SU-DHL-6 (cell line): ENCODE measurements around the gene PHLDA1.

Experiments used
- H2AFZ ChIP-seq: fragments of 200-600 bp; sonication (generic); 2 replicates; pipeline ENCODE4 v1.6.1; 2014; ENCODE audit warnings: low read depth, mild to moderate bottlenecking, moderate library complexity, mixed read lengths, antibody characterized with exemption, low read length; ENCODE audit not compliant: severe bottlenecking
- H3F3A ChIP-seq: fragments of 200-600 bp; shearing (Covaris generic); 2 replicates; pipeline ENCODE4 v1.6.0; 2016; ENCODE audit warnings: antibody characterized with exemption, mild to moderate bottlenecking; ENCODE audit not compliant: insufficient read depth
- H3K27ac ChIP-seq: fragments of 200-600 bp; sonication (generic); 2 replicates; pipeline ENCODE4 v1.5.1; 2016; ENCODE audit warnings: low read depth, mild to moderate bottlenecking, low read length, moderate library complexity, mixed read lengths
- H3K27me3 ChIP-seq: fragments of 200-600 bp; sonication (generic), shearing (Covaris generic); 2 replicates; pipeline ENCODE4 v1.6.0; 2014; ENCODE audit warnings: mild to moderate bottlenecking, low read length
- H3K36me3 ChIP-seq: fragments of 200-600 bp; sonication (generic); 2 replicates; pipeline ENCODE4 v1.6.1; 2014; ENCODE audit warnings: mild to moderate bottlenecking, low read length, mixed read lengths
- H3K4me2 ChIP-seq: fragments of 300-600, 200-600 bp; shearing (Covaris generic), sonication (generic); 2 replicates; pipeline ENCODE4 v1.6.0; 2014; ENCODE audit warnings: low read length, low read depth, mild to moderate bottlenecking; ENCODE audit not compliant: poor library complexity, severe bottlenecking
- H3K4me3 ChIP-seq: fragments of 200-600 bp; sonication (generic); 2 replicates; pipeline ENCODE4 v1.5.1; 2014; ENCODE audit warnings: antibody characterized with exemption, low read length, mild to moderate bottlenecking, mixed read lengths; ENCODE audit not compliant: insufficient read depth, poor library complexity, severe bottlenecking
- H3K79me2 ChIP-seq: fragments of 200-600 bp; sonication (generic); 2 replicates; pipeline ENCODE4 v1.6.1; 2014; ENCODE audit warnings: mild to moderate bottlenecking, low read length, moderate library complexity; ENCODE audit not compliant: insufficient read depth
- H3K9ac ChIP-seq: fragments of 200-600 bp; sonication (generic); 2 replicates; pipeline ENCODE4 v1.7.0; 2014; ENCODE audit warnings: mild to moderate bottlenecking, low read length
- H3K9me2 ChIP-seq: fragments of 200-600 bp; sonication (generic); replicated peaks from 2 replicates; pipeline ENCODE4 v1.6.1; 2014; ENCODE audit warnings: low read length; ENCODE audit not compliant: insufficient read depth
- H3K9me3 ChIP-seq: fragments of 200-600 bp; sonication (generic); 2 replicates; pipeline ENCODE4 v1.6.1; 2014; ENCODE audit warnings: low read length, mixed read lengths; ENCODE audit not compliant: insufficient read depth
- H4K20me1 ChIP-seq: fragments of 200-600 bp; sonication (generic); 2 replicates; pipeline ENCODE4 v1.6.1; 2014; ENCODE audit warnings: low read depth, mild to moderate bottlenecking, antibody characterized with exemption, low read length, moderate library complexity, mixed read lengths
- CTCF ChIP-seq: fragments of 200-600 bp; sonication (generic); IDR thresholded peaks from one replicate; pipeline ENCODE4 v1.5.1; 2017; ENCODE audit warnings: antibody characterized with exemption, mild to moderate bottlenecking, low read length, moderate library complexity; ENCODE audit not compliant: insufficient read depth, poor library complexity, severe bottlenecking
- EZH2phosphoT487 ChIP-seq: fragments of 200-600 bp; sonication (generic), shearing (Covaris generic); conservative IDR thresholded peaks from 2 replicates; pipeline ENCODE4 v1.6.1; 2018; ENCODE audit warnings: mild to moderate bottlenecking, antibody characterized with exemption, low read length, moderate library complexity, mixed read lengths

PHLDA1 gene

DNA sequence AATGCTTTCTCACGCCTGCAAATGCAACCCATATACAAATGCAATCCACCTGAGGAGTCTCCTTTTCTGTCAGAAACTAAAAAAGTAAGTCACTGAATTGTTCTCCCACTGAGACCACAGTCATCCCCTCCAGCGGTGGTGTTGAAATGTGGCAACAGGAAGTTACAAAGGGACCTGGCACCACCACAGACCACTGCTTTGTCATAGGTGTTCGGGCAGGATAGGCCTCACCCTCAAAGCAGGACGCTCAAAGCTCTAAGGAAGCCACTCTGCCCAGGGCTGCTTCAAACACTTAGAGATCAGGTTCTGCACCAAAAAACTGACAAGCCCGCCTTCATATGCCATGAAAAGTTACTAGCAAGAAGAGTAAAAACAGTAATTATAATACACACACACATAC, 11.3 kb downstream of the PHLDA1 start:
- H3K36me3 ChIP-seq, result no peaks in the 10 kb centered on the region
- H2AFZ ChIP-seq, result no peak overlapping the region
- no peak overlapping the region for H3K4me3 ChIP-seq
- H3K79me2 ChIP-seq, result no peaks in the 10 kb centered on the region
- H3K9ac ChIP-seq, result no peak overlapping the region
- H3K4me2 ChIP-seq, result no peak overlapping the region
- H4K20me1 ChIP-seq, result no peaks in the 10 kb centered on the region
- H3K9me3 ChIP-seq, result no peaks in the 10 kb centered on the region
- TF ChIP-seq CTCF (no peak), EZH2phosphoT487 (no peak)
- H3K27ac ChIP-seq, result no peak overlapping the region
- H3K9me2 ChIP-seq, result no peaks in the 10 kb centered on the region
- no peaks in the 10 kb centered on the region for H3F3A ChIP-seq
- no peaks in the 10 kb centered on the region for H3K27me3 ChIP-seq

DNA sequence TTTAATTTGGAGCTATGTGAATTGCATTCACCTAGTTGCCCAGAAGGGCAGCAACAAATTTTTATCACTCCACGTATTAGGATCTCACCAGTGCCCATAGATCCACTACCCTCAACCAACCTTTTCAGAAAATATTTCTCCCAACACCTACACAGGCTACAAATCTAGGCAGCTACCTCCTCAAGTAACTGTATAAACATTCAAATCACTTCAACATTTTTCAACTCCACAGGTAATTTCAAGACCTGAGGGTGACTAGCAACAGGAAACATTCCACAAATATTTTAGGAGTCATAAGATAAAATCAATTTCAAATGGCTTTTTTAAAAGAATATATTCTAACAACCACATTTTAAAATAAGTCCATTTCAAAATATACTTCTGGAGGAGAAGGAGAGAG, 12.9 kb downstream of the PHLDA1 start:
- Histone ChIP-seq H3K4me2 (no peak overlapping the region), H3K9ac (no peak overlapping the region), H3K4me3 (no peak overlapping the region), H2AFZ (no peak overlapping the region), H3K9me2 (no peaks in the 10 kb centered on the region), H3K27me3 (no peaks in the 10 kb centered on the region), H3K36me3 (no peaks in the 10 kb centered on the region), H3K27ac (no peak overlapping the region), H3F3A (no peaks in the 10 kb centered on the region), H4K20me1 (no peaks in the 10 kb centered on the region), H3K9me3 (no peaks in the 10 kb centered on the region), H3K79me2 (no peaks in the 10 kb centered on the region)
- TF ChIP-seq CTCF (no peak), EZH2phosphoT487 (no peak)

GRCh38 chr12:76018111-76018510, 13.5 kb downstream of the PHLDA1 start:
- H2AFZ ChIP-seq, result no peak overlapping the region
- H3K4me2 ChIP-seq, result no peak overlapping the region
- H3K9me2 ChIP-seq, result no peaks in the 10 kb centered on the region
- H3K4me3 ChIP-seq, result no peak overlapping the region
- H4K20me1 ChIP-seq, result no peaks in the 10 kb centered on the region
- no peaks in the 10 kb centered on the region for H3K79me2 ChIP-seq
- H3K27ac ChIP-seq, result no peak overlapping the region
- H3K9ac ChIP-seq, result no peak overlapping the region
- H3F3A ChIP-seq, result no peaks in the 10 kb centered on the region
- no peak for TF ChIP-seq CTCF
- no peak for TF ChIP-seq EZH2phosphoT487
- H3K27me3 ChIP-seq, result no peaks in the 10 kb centered on the region
- H3K36me3 ChIP-seq, result no peaks in the 10 kb centered on the region
- no peaks in the 10 kb centered on the region for H3K9me3 ChIP-seq

- Histone ChIP-seq H3K36me3 (no peaks in the 10 kb centered on the region), H4K20me1 (no peaks in the 10 kb centered on the region), H3K27me3 (no peaks in the 10 kb centered on the region), H3K9me2 (no peaks in the 10 kb centered on the region), H3F3A (no peaks in the 10 kb centered on the region), H3K27ac (no peak overlapping the region), H2AFZ (no peak overlapping the region), H3K4me3 (no peak overlapping the region), H3K4me2 (no peak overlapping the region), H3K9ac (no peak overlapping the region), H3K79me2 (no peaks in the 10 kb centered on the region), H3K9me3 (no peaks in the 10 kb centered on the region)
- no peak for TF ChIP-seq EZH2phosphoT487
- TF ChIP-seq CTCF, result no peak
Observed at GRCh38 chr12:76014007-76014406, 17.6 kb downstream of the PHLDA1 start.
